Stimulated activated naive CD4-positive, alpha-beta T cell treated with Interleukin-2 at 50 U/mL for 16 hours (primary cell): ENCODE results near the gene TMEM183A.
A peak's percentile ranks its signal among the peaks of the same experiment; 100 is the strongest.
"Not testable (repeated sequence)": the region's sequence is repeated elsewhere in the genome, so short reads cannot be mapped to it uniquely, and the experiment has no call there.

Experiments used
- DNase-seq: peaks from one replicate; lab custom pipeline; 2025; lab: John Stamatoyannopoulos, UW

Gene TMEM183A, protein sequence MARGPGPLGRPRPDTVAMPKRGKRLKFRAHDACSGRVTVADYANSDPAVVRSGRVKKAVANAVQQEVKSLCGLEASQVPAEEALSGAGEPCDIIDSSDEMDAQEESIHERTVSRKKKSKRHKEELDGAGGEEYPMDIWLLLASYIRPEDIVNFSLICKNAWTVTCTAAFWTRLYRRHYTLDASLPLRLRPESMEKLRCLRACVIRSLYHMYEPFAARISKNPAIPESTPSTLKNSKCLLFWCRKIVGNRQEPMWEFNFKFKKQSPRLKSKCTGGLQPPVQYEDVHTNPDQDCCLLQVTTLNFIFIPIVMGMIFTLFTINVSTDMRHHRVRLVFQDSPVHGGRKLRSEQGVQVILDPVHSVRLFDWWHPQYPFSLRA

DNA sequence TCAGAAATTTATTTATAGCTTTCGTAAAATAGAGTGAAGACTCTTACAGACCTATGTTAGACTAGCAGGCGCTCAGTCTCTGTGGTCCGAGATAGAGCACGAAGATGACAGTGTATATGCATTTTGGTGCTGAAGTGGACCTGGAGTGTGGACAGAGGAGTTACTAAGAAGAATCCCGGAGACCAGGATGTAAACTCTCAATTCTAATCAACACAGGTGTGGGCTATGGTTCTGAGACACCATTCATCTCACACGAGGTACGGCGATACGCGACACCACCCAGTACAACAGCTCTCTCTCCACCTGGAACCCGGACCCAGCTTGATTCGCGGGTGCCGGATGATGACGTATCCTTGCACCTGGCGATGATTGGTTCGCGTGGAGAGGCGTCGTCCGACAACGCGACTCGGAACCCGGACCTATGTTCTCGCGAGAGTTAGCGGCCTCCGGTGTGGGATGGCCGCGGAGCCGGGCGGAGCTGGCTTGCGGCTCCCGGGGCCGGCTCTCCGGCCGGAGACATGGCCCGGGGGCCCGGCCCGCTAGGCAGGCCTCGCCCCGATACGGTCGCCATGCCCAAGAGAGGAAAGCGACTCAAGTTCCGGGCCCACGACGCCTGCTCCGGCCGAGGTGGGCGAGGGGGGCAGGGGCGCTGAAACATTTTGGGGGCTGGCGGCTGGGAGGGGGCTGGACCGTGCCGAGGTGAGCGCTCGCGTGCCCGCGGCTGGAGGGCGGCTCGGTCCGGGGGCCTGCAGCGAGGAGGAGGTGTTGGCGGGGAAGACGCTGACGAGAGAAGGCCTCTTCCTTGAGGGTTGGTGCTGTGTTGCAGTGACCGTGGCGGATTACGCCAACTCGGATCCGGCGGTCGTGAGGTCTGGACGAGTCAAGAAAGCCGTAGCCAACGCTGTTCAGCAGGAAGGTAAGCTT is at the start of gene TMEM183A:
TMEM183A (plus strand) TSS at position 427 of the 924 bp plus-strand sequence; CDS start at position 519, 92 bp downstream.
- DNase-seq: peak; percentile 94

DNA sequence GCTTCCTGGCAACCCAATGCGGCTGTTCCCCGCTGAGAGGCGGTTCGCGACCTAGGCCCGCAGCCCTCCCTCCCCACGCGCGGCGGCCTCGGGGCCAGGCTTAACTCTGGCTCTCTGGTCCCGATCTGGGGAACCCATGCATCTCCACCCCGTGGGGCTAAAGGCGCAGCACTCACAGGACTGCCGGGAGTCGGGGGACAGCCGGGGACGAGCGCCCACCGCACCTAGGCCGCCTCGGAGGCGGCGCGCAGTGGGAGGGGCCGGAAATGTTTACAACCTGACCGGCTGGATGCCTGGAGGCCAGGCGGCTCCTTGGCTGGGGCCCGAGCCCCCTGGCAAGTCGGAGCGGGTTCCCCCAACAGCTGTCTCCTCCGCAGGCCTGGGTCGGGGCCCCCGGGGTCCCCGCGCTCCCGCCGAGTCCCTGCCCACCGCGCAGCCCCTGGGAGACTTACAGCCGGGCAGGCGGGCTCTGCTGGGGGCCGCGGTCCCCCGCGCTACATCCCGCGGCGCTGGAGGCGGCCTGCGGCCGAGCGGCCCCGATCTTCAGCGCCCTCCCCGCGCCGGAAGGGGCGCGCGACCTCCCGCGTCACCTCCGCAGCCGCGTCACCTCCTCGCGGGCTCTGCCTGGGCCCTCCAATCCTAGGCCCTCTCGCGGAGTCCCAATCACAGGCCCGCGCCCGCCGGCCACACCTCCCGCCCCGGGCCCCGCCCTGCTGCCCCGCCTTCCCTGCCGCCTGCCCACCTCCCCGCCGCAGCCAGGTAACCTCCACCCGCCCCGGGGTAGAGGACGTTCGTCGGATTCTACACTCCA is 49.2 kb upstream of the TMEM183A start, which contains the start of gene ADIPOR1:
ADIPOR1 (minus strand) TSS at position 580 of the 811 bp plus-strand sequence. CDS start 7,242 bp downstream, outside the sequence.
- DNase-seq: peak; percentile 91

DNA sequence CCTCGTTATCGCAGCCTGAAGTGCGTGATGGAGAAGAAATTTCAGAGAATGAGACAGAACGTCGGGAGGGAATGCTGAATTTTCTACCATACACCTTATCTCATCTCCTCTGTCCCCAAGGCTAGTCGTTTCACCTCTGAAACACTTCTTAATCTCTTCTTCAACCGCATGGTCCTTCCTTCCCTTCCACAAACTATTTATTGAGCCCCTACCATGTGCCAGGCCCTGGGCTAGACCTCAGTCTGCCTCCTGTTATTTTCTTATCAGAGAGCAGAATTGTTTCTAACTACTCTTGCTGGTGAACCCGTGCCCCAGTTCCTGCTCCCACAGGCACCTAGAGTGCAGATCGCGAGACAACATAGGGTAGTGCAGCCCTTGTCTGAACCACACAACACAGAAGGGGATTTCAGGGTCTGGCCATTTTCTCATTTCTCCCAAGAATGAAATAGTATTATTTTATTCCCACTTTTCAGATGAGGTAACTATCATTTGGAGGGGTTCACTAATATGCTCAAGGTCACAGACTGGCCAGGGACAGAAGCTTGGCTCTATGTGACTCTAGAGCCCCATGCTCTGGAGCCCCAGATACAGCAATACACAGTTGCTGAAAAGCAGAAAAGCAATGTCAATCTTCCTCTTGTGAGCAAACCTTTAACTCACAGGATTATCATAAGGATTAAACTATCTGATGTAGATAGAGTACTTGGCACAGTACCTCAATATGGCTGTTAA is 48.5 kb upstream of the TMEM183A start:
- DNase-seq: no peak

DNA sequence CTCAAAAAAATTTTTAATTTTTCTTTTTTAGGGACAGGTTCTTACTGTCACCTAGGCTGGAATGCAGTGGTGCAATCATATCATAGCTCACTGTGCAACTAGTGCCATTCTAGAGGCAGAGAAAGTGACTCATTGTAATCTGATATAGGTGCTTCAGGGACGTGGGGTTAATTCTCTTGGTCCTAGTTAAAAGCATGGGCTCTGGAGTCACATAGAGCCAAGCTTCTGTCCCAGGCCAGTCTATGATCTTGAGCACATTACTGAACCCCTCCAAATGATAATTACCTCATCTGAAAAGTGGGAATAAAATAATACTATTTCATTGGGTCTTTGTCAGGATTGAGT is 47.9 kb upstream of the TMEM183A start:
- no peak for DNase-seq

DNA sequence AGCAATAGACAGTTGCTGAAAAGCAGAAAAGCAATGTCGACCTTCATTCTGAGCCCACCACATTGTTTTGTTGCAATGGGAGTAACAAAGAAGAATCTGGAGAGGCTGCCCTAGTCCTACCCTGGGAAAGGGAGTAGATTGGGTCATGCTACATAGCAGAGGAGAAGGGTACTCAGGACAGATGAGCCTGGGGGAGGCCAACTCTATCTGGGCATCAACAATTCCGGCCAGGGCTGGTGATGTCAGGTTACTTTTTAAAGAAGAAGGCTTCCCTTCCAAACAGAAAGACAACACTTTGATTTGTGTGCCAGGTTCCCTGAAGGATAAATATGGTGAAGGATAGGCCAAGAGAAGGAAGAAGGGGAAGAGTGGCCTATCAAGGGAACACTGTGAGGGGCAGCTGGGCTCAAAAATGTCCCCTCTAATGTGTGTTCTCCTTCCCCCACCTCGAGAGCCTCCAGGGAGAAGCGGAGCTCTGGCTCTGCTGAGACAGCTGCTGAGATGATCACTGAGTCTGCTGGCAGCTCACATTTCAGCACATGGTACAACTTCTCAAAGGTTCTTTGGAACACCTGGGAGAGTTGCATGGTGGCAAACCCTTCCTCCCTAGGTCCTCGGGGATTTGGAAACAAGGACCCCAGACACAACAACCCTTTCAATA is 45.8 kb upstream of the TMEM183A start:
- DNase-seq: no peak

- DNase-seq: no peak
Measured at GRCh38 chr1:202964791-202965410, 42.3 kb upstream of the TMEM183A start.

DNA sequence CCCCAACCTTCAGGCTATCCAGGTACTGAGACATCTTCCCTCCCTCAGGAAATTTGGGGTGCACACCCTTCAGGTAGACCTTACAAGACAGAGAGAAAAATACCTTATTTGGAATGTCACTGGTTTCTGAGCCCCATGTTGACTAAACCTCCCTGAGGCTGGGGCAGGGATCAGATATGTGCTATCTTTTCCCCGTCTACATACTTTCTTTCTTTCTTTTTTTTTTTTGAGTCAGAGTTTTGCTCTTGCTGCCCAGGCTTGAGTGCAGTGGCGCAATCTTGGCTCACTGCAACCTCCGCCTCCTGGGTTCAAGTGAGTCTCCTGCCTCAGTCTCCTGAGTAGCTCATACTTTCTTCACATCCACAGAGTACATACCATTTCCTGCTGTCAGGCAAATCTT is 41.8 kb upstream of the TMEM183A start:
- no peak for DNase-seq

DNA sequence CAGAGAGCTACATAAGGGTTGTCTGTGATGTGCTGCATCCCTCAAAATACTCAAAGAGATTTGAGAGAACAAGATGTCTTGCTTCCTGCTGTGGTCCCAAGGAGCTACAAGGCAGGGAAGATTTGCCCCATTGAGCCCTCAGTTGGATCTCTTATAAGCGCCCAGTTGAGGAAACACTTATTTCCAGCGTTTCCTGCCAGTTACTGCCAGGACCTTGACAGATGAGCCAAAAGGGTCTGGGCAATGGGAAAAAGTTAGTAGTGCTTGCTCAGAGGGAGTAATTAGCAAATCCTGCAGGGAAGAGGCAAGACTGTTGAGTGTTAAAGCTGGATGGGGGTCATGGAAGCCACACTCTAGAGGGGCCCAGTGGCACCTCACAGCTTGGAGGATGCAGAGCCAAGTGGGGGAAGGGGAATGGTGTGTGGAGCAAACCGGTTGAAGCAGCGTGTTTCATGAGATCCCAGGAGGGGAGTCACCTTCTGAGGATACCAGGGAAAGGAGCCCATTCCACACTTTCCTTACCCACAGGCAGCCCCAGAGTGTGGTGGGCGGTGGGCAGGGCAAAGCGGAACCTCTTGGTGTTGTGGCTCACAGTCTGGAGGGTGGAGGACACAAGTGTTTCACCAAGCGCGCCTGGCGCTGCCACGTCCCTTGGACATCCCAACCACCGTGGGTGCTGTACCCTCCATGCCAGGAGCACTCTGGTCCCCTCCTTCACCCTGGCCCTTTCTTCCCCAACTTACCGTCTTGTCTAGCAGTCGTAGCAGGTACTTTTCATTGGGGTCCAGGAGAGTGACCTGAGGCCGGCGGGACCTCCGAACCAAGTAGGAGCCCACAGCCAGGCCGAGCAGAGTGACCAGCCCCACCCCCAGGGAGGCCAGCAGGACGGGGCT is 40.9 kb upstream of the TMEM183A start:
- no peak for DNase-seq

DNA sequence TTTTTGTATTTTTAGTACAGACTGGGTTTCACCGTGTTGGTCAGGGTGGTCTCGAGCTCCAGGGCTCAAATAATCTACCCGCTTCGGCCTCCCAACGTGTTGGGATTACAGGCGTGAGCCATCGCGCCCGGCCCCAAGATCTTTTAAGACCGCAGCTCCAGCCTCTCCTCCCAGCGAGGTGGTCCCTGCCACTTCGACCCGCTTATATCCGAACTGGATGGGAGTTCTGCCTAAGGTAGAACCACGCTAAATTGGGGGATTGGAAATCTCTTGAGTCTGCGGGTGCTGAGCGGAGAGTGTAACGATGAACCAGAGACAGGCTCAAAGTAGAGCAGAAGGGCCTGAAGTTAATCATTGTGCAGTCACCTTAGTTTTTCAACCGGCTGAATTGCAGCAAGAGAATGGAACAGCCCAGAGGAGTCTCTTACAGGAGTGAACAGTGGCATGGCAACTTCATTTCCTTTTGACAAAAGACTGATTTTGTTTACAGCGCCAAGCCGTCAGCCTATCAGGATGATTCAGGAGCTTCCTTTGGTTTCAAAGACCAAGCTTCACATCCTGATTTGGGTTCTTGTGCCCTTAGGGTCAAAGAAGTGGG is 39.4 kb upstream of the TMEM183A start:
- DNase-seq: no peak

GRCh38 chr1:202968351-202968750 is 38.8 kb upstream of the TMEM183A start:
- DNase-seq: no peak

GRCh38 chr1:202968895-202969295 is 38.3 kb upstream of the TMEM183A start:
- DNase-seq: no peak

GRCh38 chr1:202972046-202972445 is 35.1 kb upstream of the TMEM183A start:
- no peak for DNase-seq

DNA sequence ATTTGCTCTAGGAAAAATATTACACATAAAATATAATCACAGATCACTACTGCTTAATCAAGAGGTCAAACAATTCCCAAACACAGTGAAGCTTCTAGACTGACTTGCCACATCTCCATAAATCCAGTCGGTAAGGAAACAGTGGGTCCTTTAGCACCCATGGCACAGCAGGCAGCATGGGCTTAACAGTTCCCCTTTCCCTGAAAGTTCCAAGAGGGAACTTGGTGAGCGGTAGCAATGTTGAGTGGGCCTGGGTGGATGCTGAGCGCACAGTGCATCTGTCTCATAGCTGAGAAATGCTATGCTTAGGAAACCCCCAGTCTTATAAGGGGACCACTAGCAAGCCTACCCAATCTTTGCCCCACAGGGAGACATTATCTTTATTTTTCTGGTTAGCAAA is 32.3 kb upstream of the TMEM183A start:
- no peak for DNase-seq

DNA sequence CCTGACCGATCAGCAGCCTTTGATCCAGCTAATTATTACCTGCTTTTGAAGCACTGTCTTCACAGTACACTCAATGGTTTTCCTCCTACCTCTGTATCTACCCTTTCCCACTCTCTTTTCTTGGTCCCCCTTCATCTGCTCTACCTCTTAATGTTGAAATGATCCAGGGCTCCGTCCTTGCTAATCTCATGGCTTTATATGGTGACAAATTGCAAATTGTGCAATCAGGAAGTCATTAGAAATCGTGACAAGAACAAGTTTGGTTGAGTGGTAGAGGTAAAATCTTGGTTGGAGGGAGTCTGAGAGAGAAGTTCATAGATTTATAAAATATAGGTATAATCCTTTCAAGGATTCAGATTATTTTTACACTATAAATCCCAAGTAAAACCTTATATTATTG is 30.5 kb upstream of the TMEM183A start:
- DNase-seq: no peak

- no peak for DNase-seq
Measured at GRCh38 chr1:202979459-202979858, 27.7 kb upstream of the TMEM183A start.

GRCh38 chr1:202981939-202982338 is 25.2 kb upstream of the TMEM183A start:
- no peak for DNase-seq

DNA sequence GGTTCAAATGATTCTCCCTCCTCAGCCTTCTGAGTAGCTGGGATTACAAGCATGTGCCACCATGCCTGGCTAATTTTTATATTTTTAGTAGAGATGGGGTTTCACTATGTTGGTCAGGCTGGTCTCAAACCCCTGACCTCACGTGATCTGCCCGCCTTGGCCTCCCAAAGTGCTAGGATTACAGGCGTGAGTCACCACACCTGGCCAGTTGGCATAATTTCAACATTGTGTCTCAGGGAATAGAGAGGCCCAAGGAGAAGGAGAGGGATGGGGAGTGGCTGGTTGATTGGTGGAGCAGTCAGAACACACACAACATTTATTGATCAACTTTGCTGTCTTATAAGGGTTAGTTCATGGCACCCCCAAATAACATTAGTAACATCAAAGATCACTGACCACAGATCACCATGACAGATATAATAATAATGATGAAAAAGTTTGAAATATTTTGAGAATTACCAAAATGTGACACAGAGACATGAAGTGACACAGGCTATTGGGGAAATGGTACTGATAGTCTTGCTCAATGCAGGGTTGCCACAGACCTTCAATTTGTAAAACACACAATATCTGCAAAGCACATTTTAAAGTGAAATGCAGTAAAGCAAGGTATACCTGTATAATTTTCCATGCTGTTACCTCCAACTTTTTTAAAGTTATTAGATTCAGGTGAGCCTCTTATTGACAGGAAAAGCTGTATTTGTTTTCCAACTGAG is 24.3 kb upstream of the TMEM183A start:
- DNase-seq: no peak

DNA sequence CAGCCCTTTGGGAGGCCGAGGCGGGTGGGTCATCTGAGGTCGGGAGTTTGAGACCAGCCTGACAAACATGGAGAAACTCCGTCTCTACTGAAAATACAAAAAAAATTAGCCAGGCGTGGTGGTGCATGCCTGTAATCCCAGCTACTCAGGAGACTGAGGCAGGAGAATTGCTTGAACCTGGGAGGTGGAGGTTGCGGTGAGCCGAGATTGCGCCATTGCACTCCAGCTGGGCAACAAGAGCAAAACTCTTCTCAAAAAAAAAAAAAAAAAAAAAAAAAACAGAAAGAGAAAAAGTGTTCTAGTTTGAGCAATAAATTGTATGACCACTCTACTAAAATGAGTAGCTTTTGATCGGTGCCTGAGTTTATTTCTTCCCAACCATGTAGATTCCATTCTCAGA is 21.1 kb upstream of the TMEM183A start:
- not testable (repeated sequence) for DNase-seq
